GM21825 (cell line): ENCODE data around the gene MEP1A.
"Not testable (repeated sequence)": the region's sequence is repeated elsewhere in the genome, so short reads cannot be mapped to it uniquely, and the experiment has no call there.

Experiments
- ATAC-seq: cut with Tn5 transposase; IDR thresholded peaks from one replicate; pipeline ENCODE4 v1.9.1; 2021; ENCODE audit warnings: mild to moderate bottlenecking, moderate library complexity; ENCODE audit not compliant: unreplicated experiment

The MEP1A gene

GRCh38 chr6:46793138-46793537 lies at the start of gene MEP1A:
MEP1A (plus strand) TSS chr6:46793389; CDS start chr6:46793399, 10 bp downstream.
- ATAC-seq = no peak

DNA sequence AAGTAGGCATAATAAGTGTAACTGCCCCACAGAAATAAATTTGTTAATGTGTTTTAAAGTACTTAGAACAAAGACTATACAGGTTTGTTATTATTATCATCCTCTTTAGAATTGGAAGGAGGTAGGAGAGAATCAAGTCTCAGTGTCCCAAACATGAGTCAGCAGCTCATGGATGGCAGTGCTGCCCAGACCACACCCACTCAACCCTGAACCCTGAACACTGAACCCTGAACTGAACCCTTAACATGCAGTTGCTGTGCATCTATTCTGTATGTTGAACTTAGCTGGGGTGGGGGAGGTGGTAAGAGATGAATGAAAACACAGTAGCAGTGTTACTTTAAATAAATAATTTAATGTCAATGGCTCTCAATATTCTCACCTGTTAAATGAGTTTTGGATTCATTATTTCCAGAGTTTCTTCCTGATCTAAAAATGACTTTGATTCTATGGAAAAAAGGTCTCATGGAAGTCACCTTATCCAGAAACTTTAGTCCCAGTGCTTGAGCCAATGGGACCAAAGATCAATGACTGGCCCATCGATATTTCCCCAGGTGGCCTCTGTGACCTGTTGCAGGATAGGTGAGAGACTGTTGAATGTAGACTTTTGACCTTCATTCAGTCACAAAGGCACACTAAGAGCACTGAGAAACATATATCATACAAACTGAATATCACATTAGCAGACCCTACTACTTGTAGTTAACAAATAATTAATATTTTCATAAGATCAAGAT lies 49.6 kb upstream of the MEP1A start:
- ATAC-seq = no peak

GRCh38 chr6:46744159-46744725 lies 48.9 kb upstream of the MEP1A start:
- not testable (repeated sequence) for ATAC-seq

GRCh38 chr6:46745973-46746372 lies 47.2 kb upstream of the MEP1A start:
- no peak for ATAC-seq

DNA sequence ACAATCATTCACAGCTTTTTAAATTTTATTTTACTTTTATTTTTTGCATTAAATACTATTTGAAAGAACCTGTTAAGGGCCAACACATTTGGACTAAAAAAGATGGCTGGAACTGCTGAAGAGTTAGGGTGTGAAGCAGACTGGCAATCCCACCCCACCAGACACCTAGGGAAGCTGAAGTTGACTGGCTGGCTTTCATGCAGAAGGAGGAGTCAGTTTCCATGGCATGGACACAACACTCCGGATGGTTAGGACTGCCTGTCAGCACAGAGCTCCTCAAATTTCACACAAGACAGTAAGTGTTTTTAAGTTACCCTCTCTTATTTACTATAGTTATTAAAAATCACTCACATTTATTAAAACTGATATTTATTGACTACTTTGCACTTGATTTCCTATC lies 46.5 kb upstream of the MEP1A start, which contains the start of gene ANKRD66:
ANKRD66 (plus strand) TSS at position 238 of the 400 bp plus-strand sequence. CDS start 5,016 bp downstream, outside the sequence.
- ATAC-seq = no peak

DNA sequence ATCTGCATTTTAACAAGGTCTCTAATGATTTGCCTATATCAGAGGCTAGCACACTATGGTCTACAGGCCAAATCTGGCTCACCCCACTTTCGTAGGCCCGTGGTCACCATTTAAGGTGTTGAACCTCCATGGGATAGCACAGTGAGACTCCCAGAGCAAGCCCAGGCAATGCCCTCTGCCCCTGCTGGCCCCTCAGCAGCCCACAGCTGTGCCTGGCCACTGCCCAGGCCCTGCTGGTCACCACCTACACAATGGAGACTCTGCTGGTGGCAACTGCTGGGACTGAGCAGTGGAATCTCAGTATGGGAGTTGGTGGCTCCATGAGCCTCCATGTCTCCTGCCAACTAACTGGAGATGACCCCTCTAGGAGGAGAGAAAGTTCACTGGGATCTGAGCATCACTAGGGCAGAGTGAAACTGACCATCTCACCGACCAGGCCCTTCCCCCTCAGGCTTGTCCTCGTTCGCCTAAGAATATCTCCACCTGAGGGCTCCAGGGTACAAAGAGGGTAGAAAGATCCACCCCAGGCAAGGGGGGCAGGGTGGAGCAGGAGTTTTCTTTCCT lies 44.2 kb upstream of the MEP1A start:
- no peak for ATAC-seq

- no peak for ATAC-seq
These were observed 43.5 kb upstream of the MEP1A start for GRCh38 chr6:46749731-46750130.

GRCh38 chr6:46751658-46752057 lies 41.5 kb upstream of the MEP1A start:
- no peak for ATAC-seq

DNA sequence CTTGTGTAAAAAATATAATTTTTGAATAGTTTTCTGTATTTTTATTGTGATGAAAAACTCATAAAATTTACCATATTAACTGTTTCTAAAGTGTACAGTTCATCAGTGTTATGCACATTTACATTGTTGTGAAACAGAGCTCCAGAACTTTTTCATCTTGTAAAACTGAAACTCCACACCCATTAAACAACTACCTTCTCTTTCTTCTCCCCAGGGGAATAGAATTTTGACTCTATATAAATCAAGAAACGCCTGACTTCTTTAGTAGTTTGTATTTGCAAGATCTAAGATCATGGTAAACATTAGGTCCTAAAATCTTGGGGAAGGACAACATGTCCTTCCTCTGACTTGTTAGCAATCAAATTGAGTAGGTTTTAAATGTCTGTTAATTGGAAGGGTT lies 37.3 kb upstream of the MEP1A start:
- no peak for ATAC-seq

- ATAC-seq = no peak
These were observed 36.5 kb upstream of the MEP1A start for GRCh38 chr6:46756469-46757213.

GRCh38 chr6:46757214-46757596 lies 36.0 kb upstream of the MEP1A start:
- ATAC-seq = no peak

GRCh38 chr6:46758960-46759753 lies 34.0 kb upstream of the MEP1A start:
- ATAC-seq = no peak

- ATAC-seq = no peak
These were observed 32.3 kb upstream of the MEP1A start for GRCh38 chr6:46760925-46761324.

DNA sequence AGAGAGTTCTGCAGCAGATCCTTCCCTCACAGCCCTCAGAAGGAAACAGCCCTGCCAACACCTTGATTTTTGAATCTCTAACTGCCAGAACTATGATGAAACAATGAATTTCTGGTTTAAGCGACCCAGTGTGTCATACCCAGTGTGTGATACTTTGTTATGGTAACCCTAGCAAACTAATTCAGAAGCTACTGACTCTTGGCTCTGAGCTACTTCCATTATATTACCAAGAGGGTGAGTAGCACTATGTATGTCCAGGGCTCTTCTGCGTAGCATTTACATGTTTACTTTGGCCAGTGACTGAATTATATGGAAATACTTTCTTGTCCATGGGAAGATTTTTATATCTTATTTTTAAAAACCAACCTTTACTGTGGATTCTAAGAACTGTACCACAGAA lies 29.7 kb upstream of the MEP1A start:
- no peak for ATAC-seq

DNA sequence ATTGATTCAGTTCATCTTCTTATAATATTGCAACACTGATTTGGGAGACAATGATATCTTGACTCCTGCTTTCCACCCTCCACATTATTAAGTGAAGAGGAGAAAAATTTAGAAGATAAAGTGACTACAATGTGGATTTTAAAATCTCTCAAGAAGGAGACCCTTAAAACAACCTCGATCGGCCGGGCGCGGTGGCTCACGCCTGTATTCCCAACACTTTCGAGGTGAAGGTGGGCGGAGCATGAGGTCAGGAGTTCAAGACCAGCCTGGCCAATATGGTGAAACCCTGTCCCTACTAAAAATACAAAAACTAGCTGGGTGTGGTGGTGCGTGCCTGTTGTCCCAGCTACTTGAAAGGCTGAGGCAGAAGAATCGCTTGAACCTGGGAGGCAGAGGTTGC lies 28.9 kb upstream of the MEP1A start:
- not testable (repeated sequence) for ATAC-seq

DNA sequence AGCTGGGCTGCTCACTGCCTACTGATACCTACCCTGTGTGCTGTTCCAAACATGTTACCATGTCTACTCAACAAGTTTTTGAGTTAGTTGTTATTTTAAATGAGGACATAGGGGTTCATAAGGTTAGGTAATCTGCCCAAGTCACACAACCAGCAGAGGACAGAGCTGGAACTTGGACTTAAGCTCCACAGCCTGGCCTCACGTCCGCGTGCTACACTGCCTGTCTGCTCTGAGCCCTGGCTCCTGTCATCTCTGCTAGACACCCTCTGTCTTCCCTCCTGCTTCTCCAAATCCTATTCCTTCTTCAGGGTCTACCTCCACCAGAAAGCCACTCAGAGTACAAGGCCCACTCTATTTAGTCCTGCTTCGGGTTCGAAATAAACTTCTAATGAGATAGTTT lies 28.2 kb upstream of the MEP1A start:
- no peak for ATAC-seq

- no peak for ATAC-seq
These were observed 21.2 kb upstream of the MEP1A start for GRCh38 chr6:46772016-46772415.

DNA sequence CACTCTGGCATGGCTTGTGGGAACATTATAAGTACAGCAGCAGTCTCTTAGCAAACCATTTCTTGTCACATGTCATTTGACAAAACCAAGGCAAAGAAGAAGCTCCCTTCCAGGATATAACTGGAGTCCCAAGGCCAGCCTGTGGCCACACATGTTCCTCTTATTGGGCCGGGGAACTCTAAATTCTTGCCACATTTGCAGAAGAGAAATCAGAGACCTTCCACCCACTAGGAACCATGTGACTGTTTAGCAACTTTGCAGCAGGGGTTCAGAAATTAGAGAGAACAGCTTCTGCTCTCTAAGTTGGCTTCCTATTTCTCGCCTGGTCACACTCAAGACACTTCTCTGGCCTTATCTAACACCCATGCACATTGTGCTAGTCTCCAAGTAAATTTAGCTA lies 20.4 kb upstream of the MEP1A start:
- no peak for ATAC-seq

DNA sequence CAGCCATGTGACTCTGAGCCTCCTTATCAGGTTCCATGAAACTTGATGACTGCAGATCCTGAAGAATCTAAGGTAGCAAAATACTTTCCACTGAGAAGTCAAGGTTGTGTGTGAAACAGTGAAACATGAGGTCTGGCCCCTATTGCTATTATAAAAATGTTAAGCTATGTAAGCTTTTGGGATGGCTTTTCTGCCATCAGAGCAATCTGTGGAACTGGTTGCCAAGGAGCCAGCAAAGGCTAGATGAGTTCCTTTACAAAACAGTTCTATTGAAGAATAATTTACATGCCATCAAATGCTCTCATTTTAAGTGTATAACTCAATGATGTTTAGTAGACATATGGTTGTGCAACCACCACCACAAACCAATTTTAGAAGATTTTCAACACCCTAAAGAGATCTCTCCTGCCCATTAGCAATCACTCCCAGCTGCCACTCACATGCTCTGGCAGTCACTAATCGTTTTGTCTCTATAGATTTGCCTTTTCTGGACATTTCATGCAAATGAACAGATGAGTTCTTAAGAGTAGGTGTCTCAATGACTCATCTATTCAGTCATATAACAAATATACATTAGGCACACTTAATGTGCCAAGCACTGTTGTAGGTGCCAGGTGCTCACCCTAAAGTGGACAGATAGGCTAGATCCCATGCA lies 19.9 kb upstream of the MEP1A start:
- ATAC-seq = no peak

DNA sequence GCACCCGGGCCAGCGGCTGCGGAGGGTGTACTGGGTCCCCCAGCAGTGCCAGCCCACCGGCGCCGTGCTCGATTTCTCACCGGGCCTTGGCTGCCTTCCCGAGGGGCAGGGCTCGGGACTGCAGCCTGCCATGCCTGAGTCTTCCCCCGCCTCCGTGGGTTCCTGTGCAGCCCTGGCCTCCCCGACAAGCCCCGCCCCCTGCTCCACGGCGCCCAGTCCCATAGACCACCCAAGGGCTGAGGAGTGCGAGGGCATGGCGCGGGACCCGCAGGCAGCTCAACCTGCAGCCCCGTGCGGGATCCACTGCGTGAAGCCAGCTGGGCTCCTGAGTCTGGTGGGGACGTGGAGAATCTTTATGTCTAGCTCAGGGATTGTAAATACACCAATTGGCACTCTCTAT lies 18.5 kb upstream of the MEP1A start:
- ATAC-seq = not testable (repeated sequence)
